G401.6 (cell line): ENCODE data around the gene SLCO4A1.

Experiments
- FAIRE-seq: peaks from 2 replicates; lab custom pipeline; 2012; peaks lifted over from hg19 to GRCh38; lab: Jason Lieb, UNC

The SLCO4A1 gene

GRCh38 chr20:62716198-62716940, 74.1 kb downstream of the SLCO4A1 start:
- no peak for FAIRE-seq

- no peak for FAIRE-seq
These were observed 74.6 kb downstream of the SLCO4A1 start for GRCh38 chr20:62716941-62717310.

GRCh38 chr20:62717933-62718332, 75.6 kb downstream of the SLCO4A1 start:
- FAIRE-seq, result no peak

GRCh38 chr20:62718546-62718945, 76.2 kb downstream of the SLCO4A1 start:
- no peak for FAIRE-seq

- FAIRE-seq, result no peak
These were observed 77.1 kb downstream of the SLCO4A1 start for GRCh38 chr20:62719250-62719935.
